Breast epithelium (tissue), 4 donors: Measurements from ENCODE around the gene ATP2C1. TPM values are rescaled to one million over a fixed set of nuclear protein-coding genes. Genes with fewer than 3 reads are reported as not detected.

Source experiments
- DNase-seq, 2 donors: peaks; one replicate each; pipeline ENCODE4 v3.0.0-alpha.2; 2019; ENCODE audit warnings: low spot score in 2 of 2
- H3K27ac ChIP-seq, 2 donors: fragments of 200-600 bp; sonication (generic) in 1 of 2; one replicate each; pipeline ENCODE4 v1.5.1; 2016 to 2019; ENCODE audit warnings: mild to moderate bottlenecking in 1 of 2
- H3K27me3 ChIP-seq, 2 donors: fragments of 200-600 bp; sonication (generic) in 1 of 2; one replicate each; pipeline versions ENCODE4 v1.5.1 to v1.6.0; 2017 to 2019; ENCODE audit warnings: control low read depth in 1 of 2, mild to moderate bottlenecking in 1 of 2
- H3K36me3 ChIP-seq: fragments of 200-600 bp; one replicate; pipeline ENCODE4 v1.5.1; 2019
- H3K4me1 ChIP-seq, 2 donors: fragments of 200-600 bp; sonication (generic); one replicate each; pipeline ENCODE4 v1.5.1; 2016 to 2019; ENCODE audit warnings: control low read depth in 1 of 2
- H3K4me3 ChIP-seq, 3 donors: fragments of 200-600 bp; sonication (generic); 1 replicate in 2 of 3; 2 replicates in 1 of 3; pipeline ENCODE4 v1.5.1; 2016 to 2019; ENCODE audit warnings: mild to moderate bottlenecking in 3 of 3, moderate library complexity in 2 of 3
- H3K9me3 ChIP-seq, 2 donors: fragments of 200-600 bp; sonication (generic) in 1 of 2; one replicate each; pipeline ENCODE4 v1.5.1; 2016 to 2019; ENCODE audit warnings: control low read depth in 1 of 2
- POLR2A ChIP-seq: fragments of 450-650 bp; IDR thresholded peaks from one replicate; pipeline ENCODE4 v1.6.1; 2016; ENCODE audit warnings: antibody characterized with exemption, mild to moderate bottlenecking, moderate library complexity
- POLR2AphosphoS5 ChIP-seq, 3 donors: sonication (generic); formaldehyde crosslinking; IDR thresholded peaks; one replicate each; pipeline ENCODE4 v1.6.1; 2017; ENCODE audit warnings: antibody characterized with exemption in 3 of 3
- intact Hi-C: fragments of 100-400 bp; cut with DNase I; formaldehyde crosslinking; loops from one replicate; pipeline ENCODE4 v1.15.1; 2023; ENCODE audit warnings: low total_unique reads
- total RNA-seq, 3 donors: library from RNA; depleted of rRNA; stranded (reverse); fragments of >200 nt; gene quantifications; one replicate each; pipeline ENCODE4 v1.1.0, GENCODE V29; 2016
- TF ChIP-seq, protein P1 (sequence below), 3 donors: fragments of 450-650 bp; IDR thresholded peaks; one replicate each; pipeline ENCODE4 v1.5.1; 2016 to 2017; ENCODE audit warnings: antibody characterized with exemption in 3 of 3, mild to moderate bottlenecking in 3 of 3, moderate library complexity in 3 of 3

ATP2C1 gene
- total RNA-seq, 3 donors from 2014 or later = 59.4 to 76.4 (median 76.2) TPM

DNA sequence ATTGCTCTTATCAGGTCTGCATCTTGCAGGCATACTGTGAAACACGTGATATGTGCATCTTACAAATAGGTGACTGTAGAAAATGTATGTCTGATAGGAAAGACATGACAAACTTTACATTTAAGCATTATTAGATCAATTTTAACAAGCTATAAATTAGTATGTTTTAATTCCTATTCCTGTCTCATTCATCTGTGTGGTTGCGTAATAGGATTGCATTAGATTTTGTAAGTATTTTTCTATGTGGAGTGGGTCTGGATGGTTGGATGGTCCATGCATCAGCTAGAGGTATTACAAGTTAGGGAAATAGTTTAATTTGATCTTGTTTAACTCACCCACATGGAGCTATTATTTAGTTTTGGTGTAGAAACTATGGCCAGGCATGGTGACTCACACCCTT, 113.9 kb downstream of the ATP2C1 start:
- no peaks in the 10 kb centered on the region for H3K9me3 ChIP-seq
- TF ChIP-seq POLR2AphosphoS5 (IDR thresholded peaks at IDR 0.05) = no peak
- no peak for TF ChIP-seq POLR2A
- TF ChIP-seq, protein P1, sequence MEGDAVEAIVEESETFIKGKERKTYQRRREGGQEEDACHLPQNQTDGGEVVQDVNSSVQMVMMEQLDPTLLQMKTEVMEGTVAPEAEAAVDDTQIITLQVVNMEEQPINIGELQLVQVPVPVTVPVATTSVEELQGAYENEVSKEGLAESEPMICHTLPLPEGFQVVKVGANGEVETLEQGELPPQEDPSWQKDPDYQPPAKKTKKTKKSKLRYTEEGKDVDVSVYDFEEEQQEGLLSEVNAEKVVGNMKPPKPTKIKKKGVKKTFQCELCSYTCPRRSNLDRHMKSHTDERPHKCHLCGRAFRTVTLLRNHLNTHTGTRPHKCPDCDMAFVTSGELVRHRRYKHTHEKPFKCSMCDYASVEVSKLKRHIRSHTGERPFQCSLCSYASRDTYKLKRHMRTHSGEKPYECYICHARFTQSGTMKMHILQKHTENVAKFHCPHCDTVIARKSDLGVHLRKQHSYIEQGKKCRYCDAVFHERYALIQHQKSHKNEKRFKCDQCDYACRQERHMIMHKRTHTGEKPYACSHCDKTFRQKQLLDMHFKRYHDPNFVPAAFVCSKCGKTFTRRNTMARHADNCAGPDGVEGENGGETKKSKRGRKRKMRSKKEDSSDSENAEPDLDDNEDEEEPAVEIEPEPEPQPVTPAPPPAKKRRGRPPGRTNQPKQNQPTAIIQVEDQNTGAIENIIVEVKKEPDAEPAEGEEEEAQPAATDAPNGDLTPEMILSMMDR (IDR thresholded peaks at IDR 0.05) = no peak
- intact Hi-C loops = no loop called here
- no peaks in the 10 kb centered on the region for H3K4me1 ChIP-seq
- H3K27ac ChIP-seq = no peak overlapping the region
- H3K36me3 ChIP-seq = no peaks in the 10 kb centered on the region
- H3K4me3 ChIP-seq = no peak overlapping the region
- DNase-seq = no peak
- no peaks in the 10 kb centered on the region for H3K27me3 ChIP-seq

DNA sequence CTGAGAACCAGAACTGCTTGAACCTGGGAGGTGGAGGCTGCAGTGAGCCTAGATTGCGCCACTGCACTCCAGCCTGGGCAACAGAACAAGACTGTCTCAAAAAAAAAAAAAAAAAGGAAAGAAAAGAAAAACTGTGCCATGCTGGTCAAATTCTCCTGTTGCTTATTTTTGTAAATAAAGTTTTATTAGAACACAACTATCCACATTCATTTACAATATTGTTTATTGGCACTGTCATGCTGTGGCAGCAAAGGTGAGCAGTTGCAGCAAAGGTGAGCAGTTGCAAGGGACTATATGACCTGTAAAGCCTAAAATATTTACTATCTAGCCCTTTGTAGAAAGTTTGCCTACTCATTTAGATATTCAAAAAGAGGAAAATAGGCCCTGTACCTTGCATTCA, 114.4 kb downstream of the ATP2C1 start:
- intact Hi-C loops = no loop called here
- no peaks in the 10 kb centered on the region for H3K9me3 ChIP-seq
- no peaks in the 10 kb centered on the region for H3K27me3 ChIP-seq
- TF ChIP-seq POLR2AphosphoS5 (IDR thresholded peaks at IDR 0.05) (no peak), POLR2A (no peak)
- TF ChIP-seq, protein P1 (IDR thresholded peaks at IDR 0.05) = no peak
- no peak overlapping the region for H3K27ac ChIP-seq
- H3K36me3 ChIP-seq = no peaks in the 10 kb centered on the region
- H3K4me1 ChIP-seq = no peaks in the 10 kb centered on the region
- no peak for DNase-seq
- no peak overlapping the region for H3K4me3 ChIP-seq

DNA sequence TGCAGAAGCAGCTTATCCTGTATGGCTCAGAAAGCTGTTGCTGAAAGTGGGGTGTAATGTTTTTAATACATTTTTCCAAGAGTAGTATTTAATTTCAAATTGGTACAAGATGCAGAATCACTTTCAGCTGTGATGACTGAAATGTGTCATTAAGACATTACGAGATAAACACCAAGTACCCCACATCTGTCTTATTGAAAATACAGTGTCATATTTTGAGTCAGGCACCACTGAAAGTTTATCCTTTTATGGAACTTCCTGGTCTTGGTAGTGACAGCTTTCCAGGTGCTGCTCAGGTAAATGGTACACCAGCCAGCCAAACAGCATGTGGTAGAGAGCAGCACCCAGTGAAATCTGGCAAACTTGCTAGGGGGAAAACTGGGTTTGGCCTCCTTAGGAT, 115.8 kb downstream of the ATP2C1 start:
- Histone ChIP-seq H3K9me3 (no peaks in the 10 kb centered on the region), H3K4me3 (no peak overlapping the region), H3K36me3 (no peaks in the 10 kb centered on the region), H3K27ac (no peak overlapping the region), H3K4me1 (no peaks in the 10 kb centered on the region), H3K27me3 (no peaks in the 10 kb centered on the region)
- no peak for DNase-seq
- TF ChIP-seq POLR2A = no peak
- TF ChIP-seq, protein P1 (IDR thresholded peaks at IDR 0.05) = no peak
- TF ChIP-seq POLR2AphosphoS5 (IDR thresholded peaks at IDR 0.05) = no peak
- intact Hi-C loops = no loop called here

DNA sequence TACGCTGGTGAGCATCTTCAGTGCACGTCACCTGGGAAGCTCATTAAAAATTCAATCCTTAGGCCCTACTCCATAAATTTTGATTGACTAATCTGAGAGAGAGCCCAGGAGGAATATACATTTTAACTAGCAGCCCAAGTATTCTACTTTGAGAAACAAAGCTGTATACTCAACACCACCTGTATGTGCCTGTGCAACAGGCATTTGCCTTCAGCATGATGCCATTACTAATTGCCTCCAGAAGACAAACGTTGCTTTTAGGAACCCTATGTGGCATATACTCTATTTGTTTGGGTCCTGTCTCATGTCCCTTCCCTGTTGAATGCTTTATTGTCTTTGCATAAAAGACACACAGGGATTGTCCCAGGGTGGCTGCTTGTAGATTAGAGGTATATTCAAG, 125.1 kb downstream of the ATP2C1 start:
- Histone ChIP-seq H3K9me3 (no peaks in the 10 kb centered on the region), H3K27me3 (no peaks in the 10 kb centered on the region), H3K27ac (no peak overlapping the region), H3K4me1 (peaks cover 0 to 5% of the 10 kb centered on the region in 2 donors), H3K4me3 (no peak overlapping the region), H3K36me3 (no peaks in the 10 kb centered on the region)
- intact Hi-C loops = no loop called here
- no peak for DNase-seq
- TF ChIP-seq, protein P1 (IDR thresholded peaks at IDR 0.05) = no peak
- TF ChIP-seq POLR2A (no peak), POLR2AphosphoS5 (IDR thresholded peaks at IDR 0.05) (no peak)

DNA sequence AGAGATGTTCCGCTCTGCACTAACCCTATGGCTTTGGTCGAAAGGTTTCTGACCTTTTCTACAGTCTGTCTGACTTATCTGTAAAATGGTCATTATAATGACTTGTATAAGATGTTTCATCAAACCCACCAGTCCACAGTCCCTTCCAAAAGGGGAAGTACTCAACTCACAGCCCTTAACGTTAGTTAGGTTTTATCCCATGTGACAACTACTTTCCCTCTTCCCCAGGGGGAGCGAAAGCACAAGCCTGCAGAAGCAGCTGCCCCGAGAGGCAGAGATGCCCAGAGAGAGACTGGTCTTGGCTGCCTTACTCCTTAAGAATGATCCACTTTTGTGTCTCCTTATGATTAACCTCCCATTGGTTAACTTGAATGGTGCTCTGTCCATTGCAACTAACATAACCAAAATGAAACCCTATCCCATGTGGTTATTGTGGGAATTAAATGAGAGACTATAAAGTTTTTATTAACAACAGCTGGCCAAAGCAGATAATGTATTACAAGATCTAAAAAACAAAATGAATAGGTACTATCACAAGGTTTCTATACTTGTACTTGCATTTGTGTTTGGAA, 126.3 kb downstream of the ATP2C1 start:
- H3K27me3 ChIP-seq = no peaks in the 10 kb centered on the region
- H3K4me1 ChIP-seq = peaks cover 0 to 5% of the 10 kb centered on the region in 2 donors
- H3K9me3 ChIP-seq = no peaks in the 10 kb centered on the region
- intact Hi-C loops = no loop called here
- no peaks in the 10 kb centered on the region for H3K36me3 ChIP-seq
- no peak overlapping the region for H3K27ac ChIP-seq
- H3K4me3 ChIP-seq = no peak overlapping the region
- no peak for DNase-seq
- TF ChIP-seq, protein P1 (IDR thresholded peaks at IDR 0.05) = no peak
- TF ChIP-seq POLR2AphosphoS5 (IDR thresholded peaks at IDR 0.05) = no peak
- no peak for TF ChIP-seq POLR2A
